ENCODE results near the gene BCAN.

- no peak for TF ChIP-seq CTCF (conservative IDR thresholded peaks at IDR 0.05; ENCODE audit: low read depth, low read length)
- TF ChIP-seq MAZ (IDR thresholded peaks at IDR 0.05; ENCODE audit: borderline replicate concordance, low read depth, low read length), result no peak
- TF ChIP-seq, protein P1, sequence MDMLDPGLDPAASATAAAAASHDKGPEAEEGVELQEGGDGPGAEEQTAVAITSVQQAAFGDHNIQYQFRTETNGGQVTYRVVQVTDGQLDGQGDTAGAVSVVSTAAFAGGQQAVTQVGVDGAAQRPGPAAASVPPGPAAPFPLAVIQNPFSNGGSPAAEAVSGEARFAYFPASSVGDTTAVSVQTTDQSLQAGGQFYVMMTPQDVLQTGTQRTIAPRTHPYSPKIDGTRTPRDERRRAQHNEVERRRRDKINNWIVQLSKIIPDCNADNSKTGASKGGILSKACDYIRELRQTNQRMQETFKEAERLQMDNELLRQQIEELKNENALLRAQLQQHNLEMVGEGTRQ (IDR thresholded peaks at IDR 0.05; ENCODE audit: low read depth, low read length), result no peak
- TF ChIP-seq POLR2A (IDR thresholded peaks at IDR 0.05; ENCODE audit: low read depth, low read length), result no peak
- TF ChIP-seq RFX5 (IDR thresholded peaks at IDR 0.05; ENCODE audit: low read depth, low read length), result no peak
- TF ChIP-seq RAD21 (IDR thresholded peaks at IDR 0.05; ENCODE audit: low read length), result no peak
These were observed 52.7 kb downstream of the BCAN start for GRCh38 chr1:156694690-156694962.

All from IMR-90 (cell line).